Endothelial cell of umbilical vein (primary cell): Measurements from ENCODE around the gene CCSER1. TPM values are rescaled to one million over a fixed set of nuclear protein-coding genes. Genes with fewer than 3 reads are reported as not detected.

Experiments used
- BruUV-seq: library from RNA; stranded (reverse); fragments of 400-500 nt; replicated peaks from 2 replicates; lab custom pipeline; 2021; lab: Mats Ljungman, UMichigan
- CTCF ChIA-PET: fragments of 300-600, 350-600 bp; sonication (Branson Sonifier 250); formaldehyde crosslinking; loops from one replicate; lab custom pipeline; 2021; ENCODE audit warnings: antibody characterized with exemption, inconsistent platforms; lab: Charles Lee
- POLR2A ChIA-PET: fragments of 300-600, 350-600 bp; sonication (Branson Sonifier 250); formaldehyde crosslinking; loops from one replicate; lab custom pipeline; 2021; ENCODE audit warnings: antibody characterized with exemption, inconsistent platforms; lab: Charles Lee
- DNase-seq: peaks from one replicate; pipeline ENCODE4 v3.0.0-alpha.2; 2011; ENCODE audit warnings: low read depth, low spot score
- FAIRE-seq: peaks from 2 replicates; lab custom pipeline; 2011; peaks lifted over from hg19 to GRCh38; lab: Jason Lieb, UNC
- H2AFZ ChIP-seq: 2 replicates; pipeline ENCODE4 v1.6.0; 2012; ENCODE audit warnings: low read depth, low read length, control low read depth, inconsistent platforms
- H3K27ac ChIP-seq: 2 replicates; pipeline ENCODE4 v1.5.1; 2011; ENCODE audit warnings: low read depth, mild to moderate bottlenecking, control low read depth, low read length, moderate library complexity; ENCODE audit not compliant: insufficient read depth
- H3K27me3 ChIP-seq, 2 experiments: 2 replicates each; pipeline versions ENCODE4 v1.6.0 to v1.6.1; 2011; ENCODE audit warnings: low read length in 2 of 2, mixed read lengths in 1 of 2; ENCODE audit not compliant: control insufficient read depth in 2 of 2, insufficient read depth in 2 of 2
- H3K36me3 ChIP-seq, 2 experiments: 2 replicates in 1 of 2; 3 replicates in 1 of 2; pipeline ENCODE4 v1.5.1; 2011; ENCODE audit warnings: low read length in 2 of 2, mild to moderate bottlenecking in 1 of 2, moderate library complexity in 1 of 2; ENCODE audit not compliant: control insufficient read depth in 2 of 2, insufficient read depth in 2 of 2; ENCODE audit errors: extremely low read depth in 1 of 2
- H3K4me1 ChIP-seq: 3 replicates; pipeline ENCODE4 v1.5.1; 2011; ENCODE audit warnings: mild to moderate bottlenecking, low read length; ENCODE audit not compliant: control insufficient read depth, insufficient read depth; ENCODE audit errors: extremely low read depth
- H3K4me2 ChIP-seq: 2 replicates; pipeline ENCODE4 v1.6.1; 2011; ENCODE audit warnings: low read length, control low read depth, mixed read lengths; ENCODE audit not compliant: insufficient read depth
- H3K4me3 ChIP-seq, 3 experiments: fragments of 200-600 bp in 1 of 3; sonication (generic), shearing (Covaris generic) in 1 of 3; replicated peaks in 1 of 3; 2 replicates each; pipeline ENCODE4 v1.5.1; 2011 to 2016; ENCODE audit warnings: control low read depth in 3 of 3, low read length in 3 of 3, mild to moderate bottlenecking in 2 of 3, inconsistent platforms in 1 of 3, low read depth in 1 of 3, moderate library complexity in 1 of 3; ENCODE audit not compliant: insufficient read depth in 1 of 3
- H3K79me2 ChIP-seq: 2 replicates; pipeline ENCODE4 v1.6.0; 2012; ENCODE audit warnings: low read length, inconsistent platforms; ENCODE audit not compliant: control insufficient read depth, insufficient read depth
- H3K9ac ChIP-seq: replicated peaks from 2 replicates; pipeline ENCODE3; 2011; ENCODE audit warnings: low read length, control low read depth; ENCODE audit not compliant: insufficient read depth; ENCODE audit errors: extremely low read depth
- H3K9me1 ChIP-seq: replicated peaks from 3 replicates; pipeline ENCODE4 v1.6.0; 2011; ENCODE audit warnings: mild to moderate bottlenecking, low read length; ENCODE audit not compliant: control insufficient read depth, insufficient read depth; ENCODE audit errors: extremely low read depth
- H3K9me3 ChIP-seq: replicated peaks from 2 replicates; pipeline ENCODE4 v1.5.1; 2012; ENCODE audit warnings: low read length, inconsistent platforms; ENCODE audit not compliant: control insufficient read depth, insufficient read depth
- H4K20me1 ChIP-seq: replicated peaks from 2 replicates; pipeline ENCODE3; 2011; ENCODE audit warnings: mild to moderate bottlenecking, low read length; ENCODE audit not compliant: control insufficient read depth, insufficient read depth; ENCODE audit errors: extremely low read depth
- CTCF ChIP-seq, 2 donors: IDR thresholded peaks; 1 replicate in 1 of 2; 2 replicates in 1 of 2; pipeline ENCODE4 v1.5.1; 2011; ENCODE audit warnings: low read length in 2 of 2, mild to moderate bottlenecking in 2 of 2, moderate library complexity in 2 of 2, control low read depth in 1 of 2, inconsistent platforms in 1 of 2, low read depth in 1 of 2; ENCODE audit not compliant: insufficient read depth in 1 of 2; ENCODE audit errors: extremely low read depth in 1 of 2
- EZH2 ChIP-seq: IDR thresholded peaks from 2 replicates; pipeline ENCODE4 v1.6.1; 2012; ENCODE audit warnings: borderline replicate concordance, low read depth, mild to moderate bottlenecking, moderate library complexity, low read length, inconsistent platforms; ENCODE audit not compliant: severe bottlenecking
- FOS ChIP-seq: IDR thresholded peaks from 2 replicates; pipeline ENCODE4 v1.6.1; 2011; ENCODE audit warnings: mild to moderate bottlenecking, low read length, moderate library complexity, borderline replicate concordance; ENCODE audit not compliant: insufficient read depth
- GATA2 ChIP-seq: IDR thresholded peaks from 2 replicates; pipeline ENCODE4 v1.7.0; 2011; ENCODE audit warnings: low read depth, mild to moderate bottlenecking, moderate library complexity, mixed read lengths, low read length; ENCODE audit not compliant: insufficient read length, insufficient read depth
- JUN ChIP-seq: IDR thresholded peaks from 2 replicates; pipeline ENCODE4 v1.6.1; 2011; ENCODE audit warnings: borderline replicate concordance, low read depth; ENCODE audit not compliant: insufficient read length, insufficient read depth
- MAX ChIP-seq: IDR thresholded peaks from 2 replicates; pipeline ENCODE4 v1.6.1; 2011; ENCODE audit not compliant: insufficient read depth, insufficient read length
- MYC ChIP-seq: IDR thresholded peaks from one replicate; pipeline ENCODE4 v1.6.1; 2011; ENCODE audit warnings: mild to moderate bottlenecking, low read depth, low read length
- POLR2A ChIP-seq: IDR thresholded peaks from 2 replicates; pipeline ENCODE4 v1.6.1; 2012; ENCODE audit warnings: low read depth, mild to moderate bottlenecking, control low read depth, low read length
- POLR2AphosphoS5 ChIP-seq: IDR thresholded peaks from 2 replicates; pipeline ENCODE4 v1.6.1; 2012; ENCODE audit warnings: low read depth, mild to moderate bottlenecking, control low read depth, low read length, moderate library complexity; ENCODE audit not compliant: insufficient read depth
- dilution Hi-C: fragments of 300-500 bp; cut with MboI; formaldehyde crosslinking; loops from one replicate; pipeline ENCODE4 v1.15.0; 2019; ENCODE audit warnings: low sequenced_read_pairs; ENCODE audit not compliant: extremely low pct_ligation_motif_present
- intact Hi-C: fragments of 100-400 bp; cut with micrococcal nuclease; formaldehyde crosslinking; loops from one replicate; pipeline ENCODE4 v1.10.0; 2022
- polyA plus RNA-seq, 4 experiments: library from polyadenylated mRNA; depleted of rRNA in 3 of 4; stranded (reverse) in 3 of 4; unstranded in 1 of 4; fragments of >200 nt; gene quantifications; 2 replicates each; pipeline versions ENCODE4 v1.2.1 to v1.2.3, GENCODE V29; 2011 to 2012; ENCODE audit warnings: missing spikeins in 1 of 4
- total RNA-seq: library from RNA; stranded (reverse); gene quantifications from 2 replicates; pipeline ENCODE4 v1.2.3, GENCODE V29; 2021

Gene CCSER1
- total and polyA plus RNA-seq, 2 donors (not counting 3 experiments of a cell fraction or from before 2014, with no cell fraction given): 0.11 to 1.8 TPM

GRCh38 chr4:91631335-91631734 is 1504.1 kb downstream of the CCSER1 start:
- no peaks in the 10 kb centered on the region for H4K20me1 ChIP-seq
- no peak overlapping the region for H2AFZ ChIP-seq
- H3K36me3 ChIP-seq: no peaks in the 10 kb centered on the region
- no peak for FAIRE-seq
- ChIA-PET CTCF (no interaction called here), POLR2A (no interaction called here)
- no peaks in the 10 kb centered on the region for H3K9me3 ChIP-seq
- DNase-seq: no peak
- no peaks in the 10 kb centered on the region for H3K79me2 ChIP-seq
- no peak overlapping the region for H3K9ac ChIP-seq
- no TSS peak for BruUV-seq
- dilution Hi-C loops: no loop called here
- no peaks in the 10 kb centered on the region for H3K4me1 ChIP-seq
- H3K9me1 ChIP-seq: no peaks in the 10 kb centered on the region
- intact Hi-C loops: no loop called here
- H3K27ac ChIP-seq: no peak overlapping the region
- TF ChIP-seq GATA2 (no peak), CTCF (IDR thresholded peaks at IDR 0.05; ENCODE audit: extremely low read depth in 1 of 2, insufficient read depth in 1 of 2, low read depth in 1 of 2, low read length in 2 of 2) (no peak), FOS (no peak), JUN (no peak), POLR2AphosphoS5 (no peak), MYC (no peak), MAX (no peak), EZH2 (no peak), POLR2A (no peak)
- no peak overlapping the region for H3K4me2 ChIP-seq
- H3K27me3 ChIP-seq: no peaks in the 10 kb centered on the region
- H3K4me3 ChIP-seq: no peak overlapping the region
